Stimulated activated CD8-positive, alpha-beta memory T cell treated with anti-CD3 and anti-CD28 coated beads, Interleukin-4, amount 100 ng/mL, for 1 hour (primary cell): ENCODE results near the gene HDAC7.

Source experiments
- DNase-seq, 2 donors: peaks; one replicate each; pipeline ENCODE4 v3.0.0-alpha.2; 2020; ENCODE audit warnings: low read depth in 2 of 2, low spot score in 1 of 2

The HDAC7 gene

GRCh38 chr12:47781479-47782371, 38.0 kb downstream of the HDAC7 start:
- DNase-seq = no peak

- no peak for DNase-seq
These were observed 39.7 kb downstream of the HDAC7 start for GRCh38 chr12:47779943-47780504.

- peak; percentile 86 to 93 for DNase-seq
These were observed 40.3 kb downstream of the HDAC7 start for GRCh38 chr12:47779301-47779942.

GRCh38 chr12:47778881-47779280, 40.8 kb downstream of the HDAC7 start:
- no peak for DNase-seq

- no peak for DNase-seq
These were observed 41.8 kb downstream of the HDAC7 start for GRCh38 chr12:47777741-47778558.

GRCh38 chr12:47777151-47777550, 42.6 kb downstream of the HDAC7 start:
- DNase-seq = no peak

- DNase-seq = no peak
These were observed 43.1 kb downstream of the HDAC7 start for GRCh38 chr12:47776471-47777143.

GRCh38 chr12:47775100-47775911, 44.4 kb downstream of the HDAC7 start:
- no peak for DNase-seq

- DNase-seq = no peak
These were observed 45.0 kb downstream of the HDAC7 start for GRCh38 chr12:47774663-47775062.

- no peak for DNase-seq
These were observed 45.7 kb downstream of the HDAC7 start for GRCh38 chr12:47773858-47774580.

GRCh38 chr12:47773062-47773857, 46.4 kb downstream of the HDAC7 start, which contains the start of gene SLC48A1:
SLC48A1 (plus strand) TSS chr12:47773238; CDS start chr12:47773305, 67 bp downstream.
- DNase-seq = peak; percentile 40 to 44

GRCh38 chr12:47772738-47773061, 47.0 kb downstream of the HDAC7 start:
- DNase-seq = no peak

- no peak for DNase-seq
These were observed 47.5 kb downstream of the HDAC7 start for GRCh38 chr12:47772094-47772660.

GRCh38 chr12:47771304-47771703, 48.4 kb downstream of the HDAC7 start:
- no peak for DNase-seq

- DNase-seq = no peak
These were observed 49.5 kb downstream of the HDAC7 start for GRCh38 chr12:47770086-47770726.

GRCh38 chr12:47769234-47770085, 50.2 kb downstream of the HDAC7 start:
- DNase-seq = no peak
